Right lobe of liver (tissue), 4 donors: Measurements from ENCODE around the gene CPLX1.

ENCODE experiments used
- CTCF ChIP-seq, 4 donors: fragments of 200-600 bp in 3 of 4; fragments of 450-650 bp in 1 of 4; IDR thresholded peaks; one replicate each; pipeline versions ENCODE4 v1.5.1 to v1.8.0; 2016 to 2022; ENCODE audit warnings: antibody characterized with exemption in 4 of 4, mild to moderate bottlenecking in 2 of 4
- POLR2A ChIP-seq: fragments of 450-650 bp; IDR thresholded peaks from one replicate; pipeline ENCODE4 v1.6.1; 2017; ENCODE audit warnings: antibody characterized with exemption, mild to moderate bottlenecking
- donor health status: DM: no; HTN: no; CAD: no.
- donor health status: DM: no; HTN: no; CAD: no.
- donor health status: DM: no; HTN: yes; CAD: no.

- TF ChIP-seq CTCF (IDR thresholded peaks at IDR 0.05) = peak in 2 of 4 donors; percentile 18 to 19
- TF ChIP-seq POLR2A = no peak
Measured at GRCh38 chr4:797066-797465, 28.9 kb downstream of the CPLX1 start.
